PC-3 (cell line): ENCODE measurements around the gene STPG2.

Experiments used
- CTCF ChIP-seq: fragments of 300-600 bp; sonication (generic); conservative IDR thresholded peaks from 2 replicates; pipeline ENCODE4 v1.5.1; 2017; ENCODE audit warnings: antibody characterized with exemption, low read depth, mild to moderate bottlenecking, low read length
- EZH2phosphoT487 ChIP-seq: fragments of 300-600 bp; sonication (generic); IDR thresholded peaks from 2 replicates; pipeline ENCODE4 v1.6.1; 2018; ENCODE audit warnings: mild to moderate bottlenecking, antibody characterized with exemption, low read length, borderline replicate concordance

GRCh38 chr4:97762115-97762512, 381.2 kb downstream of the STPG2 start:
- no peak for TF ChIP-seq CTCF
- no peak for TF ChIP-seq EZH2phosphoT487
